Mesothelial cell of epicardium (in vitro differentiated cells): ENCODE results near the gene C14orf132. TPM values are rescaled to one million over a fixed set of nuclear protein-coding genes. Genes with fewer than 3 reads are reported as not detected.

ENCODE experiments used
- DNase-seq, 2 experiments: peaks; one replicate each; pipeline ENCODE4 v3.0.0; 2021; ENCODE audit warnings: low spot score in 2 of 2; ENCODE audit not compliant: unreplicated experiment in 2 of 2
- H3K27ac Mint-ChIP-seq: 2 replicates; pipeline ENCODE4 v1.8.0; 2021; ENCODE audit warnings: mixed read lengths
- H3K27me3 Mint-ChIP-seq: 2 replicates; pipeline ENCODE4 v1.8.0; 2021; ENCODE audit warnings: low read depth, mixed read lengths
- H3K36me3 Mint-ChIP-seq: 2 replicates; pipeline ENCODE4 v1.8.0; 2021; ENCODE audit warnings: mixed read lengths
- H3K4me1 Mint-ChIP-seq: 2 replicates; pipeline ENCODE4 v1.8.0; 2021; ENCODE audit warnings: mixed read lengths
- H3K4me3 Mint-ChIP-seq: 2 replicates; pipeline ENCODE4 v1.8.0; 2021; ENCODE audit warnings: mild to moderate bottlenecking, moderate library complexity, mixed read lengths
- H3K9me3 Mint-ChIP-seq: 2 replicates; pipeline ENCODE4 v1.8.0; 2021; ENCODE audit warnings: mixed read lengths
- CTCF ChIP-seq: fragments of 200-600 bp; sonication (generic); IDR thresholded peaks from one replicate; pipeline ENCODE4 v1.5.0; 2021; ENCODE audit warnings: antibody characterized with exemption; ENCODE audit not compliant: unreplicated experiment
- total RNA-seq: library from RNA; stranded (reverse); gene quantifications from 3 replicates; pipeline ENCODE4 v1.2.1, GENCODE V29; 2021

C14orf132 gene
- total RNA-seq, 1 donor from 2014 or later, result 40.6 TPM

- H3K9me3 Mint-ChIP-seq, result no peaks in the 10 kb centered on the region
Observed at GRCh38 chr14:96083667-96084320, 44.6 kb downstream of the C14orf132 start.

GRCh38 chr14:96084796-96085195, 45.6 kb downstream of the C14orf132 start:
- Mint-ChIP-seq H3K36me3 (peaks cover 12% of the 10 kb centered on the region), H3K4me3 (no peak overlapping the region), H3K4me1 (peaks cover 7% of the 10 kb centered on the region), H3K9me3 (no peaks in the 10 kb centered on the region), H3K27me3 (no peaks in the 10 kb centered on the region), H3K27ac (no peak overlapping the region)
- no peak for DNase-seq
- no peak for TF ChIP-seq CTCF

More at GRCh38 chr14:96083667-96084320, 44.6 kb downstream of the C14orf132 start:
- no peak overlapping the region for H3K27ac Mint-ChIP-seq
- TF ChIP-seq CTCF, result no peak
- no peak overlapping the region for H3K4me3 Mint-ChIP-seq
- H3K27me3 Mint-ChIP-seq, result no peaks in the 10 kb centered on the region
- H3K4me1 Mint-ChIP-seq, result peaks cover 8% of the 10 kb centered on the region
- H3K36me3 Mint-ChIP-seq, result peaks cover 9% of the 10 kb centered on the region
- no peak for DNase-seq

DNA sequence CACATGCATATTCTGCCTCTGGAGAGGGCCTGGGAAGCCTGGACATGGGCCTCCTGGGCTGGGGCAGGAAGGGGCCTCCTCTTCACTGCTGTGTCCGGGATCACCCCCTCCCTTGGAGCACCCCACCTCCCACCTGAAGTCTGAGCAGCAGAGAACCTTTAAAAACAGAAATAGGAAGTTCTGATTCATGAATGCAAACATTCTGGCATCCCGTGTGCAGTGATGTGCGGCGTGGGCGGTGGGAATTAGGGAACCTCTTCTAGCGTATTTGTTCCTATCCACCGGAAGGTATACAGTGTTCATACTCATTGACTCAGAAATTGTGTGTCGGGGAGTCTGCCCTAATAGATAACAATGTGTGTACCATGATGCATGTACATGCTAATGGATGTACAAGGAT, 46.2 kb downstream of the C14orf132 start:
- H3K9me3 Mint-ChIP-seq, result no peaks in the 10 kb centered on the region
- no peak overlapping the region for H3K4me3 Mint-ChIP-seq
- H3K27ac Mint-ChIP-seq, result no peak overlapping the region
- H3K4me1 Mint-ChIP-seq, result peaks cover 8% of the 10 kb centered on the region
- H3K36me3 Mint-ChIP-seq, result peaks cover 12% of the 10 kb centered on the region
- TF ChIP-seq CTCF, result no peak
- DNase-seq, result no peak
- no peaks in the 10 kb centered on the region for H3K27me3 Mint-ChIP-seq

GRCh38 chr14:96086032-96086431, 46.9 kb downstream of the C14orf132 start:
- Mint-ChIP-seq H3K27ac (no peak overlapping the region), H3K4me1 (peaks cover 15% of the 10 kb centered on the region)
- no peak for DNase-seq

GRCh38 chr14:96086574-96087077, 47.5 kb downstream of the C14orf132 start:
- Mint-ChIP-seq H3K27ac (no peak overlapping the region), H3K27me3 (no peaks in the 10 kb centered on the region), H3K4me1 (peaks cover 17% of the 10 kb centered on the region), H3K9me3 (no peaks in the 10 kb centered on the region), H3K36me3 (peaks cover 11% of the 10 kb centered on the region), H3K4me3 (no peak overlapping the region)
- DNase-seq, result no peak
- TF ChIP-seq CTCF, result no peak

More at GRCh38 chr14:96086032-96086431, 46.9 kb downstream of the C14orf132 start:
- H3K27me3 Mint-ChIP-seq, result no peaks in the 10 kb centered on the region
- no peak for TF ChIP-seq CTCF
- H3K36me3 Mint-ChIP-seq, result peaks cover 11% of the 10 kb centered on the region
- H3K4me3 Mint-ChIP-seq, result no peak overlapping the region
- H3K9me3 Mint-ChIP-seq, result no peaks in the 10 kb centered on the region
